Gastroesophageal sphincter (tissue), 4 donors: ENCODE measurements around the gene SATB1. TPM values are rescaled to one million over a fixed set of nuclear protein-coding genes. Genes with fewer than 3 reads are reported as not detected.
"Not testable (repeated sequence)": the region's sequence is repeated elsewhere in the genome, so short reads cannot be mapped to it uniquely, and the experiment has no call there.

Experiments
- ATAC-seq: fragments of 150-250 bp; one replicate; pipeline ENCODE4 v1.9.1; 2016; ENCODE audit warnings: mild to moderate bottlenecking, moderate library complexity
- H3K27ac ChIP-seq, 4 donors: fragments of 200-600 bp; sonication (generic) in 3 of 4; 1 replicate in 3 of 4; 2 replicates in 1 of 4; pipeline ENCODE4 v1.5.1; 2016 to 2019
- H3K27me3 ChIP-seq: fragments of 200-600 bp; sonication (generic); one replicate; pipeline ENCODE4 v1.5.1; 2019
- H3K36me3 ChIP-seq, 2 donors: fragments of 200-600 bp; sonication (generic); one replicate each; pipeline ENCODE4 v1.5.1; 2019; ENCODE audit warnings: control low read depth in 1 of 2
- H3K4me1 ChIP-seq, 3 donors: fragments of 200-600 bp; sonication (generic); 1 replicate in 2 of 3; 2 replicates in 1 of 3; pipeline ENCODE4 v1.5.1; 2016 to 2019; ENCODE audit warnings: control low read depth in 2 of 3
- H3K4me3 ChIP-seq, 2 donors: fragments of 200-600 bp; sonication (generic); one replicate each; pipeline ENCODE4 v1.5.1; 2019; ENCODE audit warnings: mild to moderate bottlenecking in 1 of 2, moderate library complexity in 1 of 2
- H3K9me3 ChIP-seq, 3 donors: fragments of 200-600 bp; sonication (generic); one replicate each; pipeline ENCODE4 v1.5.1; 2017 to 2019; ENCODE audit warnings: control low read depth in 2 of 3
- EP300 ChIP-seq: sonication (generic); formaldehyde crosslinking; IDR thresholded peaks from one replicate; pipeline ENCODE4 v1.6.1; 2017; ENCODE audit warnings: antibody characterized with exemption, mild to moderate bottlenecking
- POLR2A ChIP-seq, 2 donors: fragments of 450-650 bp; IDR thresholded peaks; one replicate each; pipeline ENCODE4 v1.6.1; 2017; ENCODE audit warnings: antibody characterized with exemption in 2 of 2, mild to moderate bottlenecking in 2 of 2, moderate library complexity in 1 of 2
- POLR2AphosphoS5 ChIP-seq: sonication (generic); formaldehyde crosslinking; IDR thresholded peaks from one replicate; pipeline ENCODE4 v1.6.1; 2017; ENCODE audit warnings: antibody characterized with exemption
- WGBS, 2 donors: methylation state at CpG; one replicate each; pipeline ENCODE4 v1.1.5; 2018; ENCODE audit warnings: low coverage in 1 of 2; 5-methylcytosine and 5-hydroxymethylcytosine counted together
- total RNA-seq, 4 donors: library from RNA; depleted of rRNA; stranded (reverse); fragments of >200 nt; gene quantifications; one replicate each; pipeline ENCODE4 v1.1.0, GENCODE V29; 2016
- TF ChIP-seq, protein P1 (sequence below), 4 experiments: fragments of 200-600 bp in 2 of 4; fragments of 450-650 bp in 2 of 4; sonication (generic) in 1 of 4; IDR thresholded peaks; one replicate each; pipeline ENCODE4 v1.5.1; 2017 to 2019; ENCODE audit warnings: antibody characterized with exemption in 4 of 4, mild to moderate bottlenecking in 2 of 4, moderate library complexity in 2 of 4

Gene SATB1
- 10 to 100 TPM; 41.5 to 61.2 (median 48.7) TPM for total RNA-seq

DNA sequence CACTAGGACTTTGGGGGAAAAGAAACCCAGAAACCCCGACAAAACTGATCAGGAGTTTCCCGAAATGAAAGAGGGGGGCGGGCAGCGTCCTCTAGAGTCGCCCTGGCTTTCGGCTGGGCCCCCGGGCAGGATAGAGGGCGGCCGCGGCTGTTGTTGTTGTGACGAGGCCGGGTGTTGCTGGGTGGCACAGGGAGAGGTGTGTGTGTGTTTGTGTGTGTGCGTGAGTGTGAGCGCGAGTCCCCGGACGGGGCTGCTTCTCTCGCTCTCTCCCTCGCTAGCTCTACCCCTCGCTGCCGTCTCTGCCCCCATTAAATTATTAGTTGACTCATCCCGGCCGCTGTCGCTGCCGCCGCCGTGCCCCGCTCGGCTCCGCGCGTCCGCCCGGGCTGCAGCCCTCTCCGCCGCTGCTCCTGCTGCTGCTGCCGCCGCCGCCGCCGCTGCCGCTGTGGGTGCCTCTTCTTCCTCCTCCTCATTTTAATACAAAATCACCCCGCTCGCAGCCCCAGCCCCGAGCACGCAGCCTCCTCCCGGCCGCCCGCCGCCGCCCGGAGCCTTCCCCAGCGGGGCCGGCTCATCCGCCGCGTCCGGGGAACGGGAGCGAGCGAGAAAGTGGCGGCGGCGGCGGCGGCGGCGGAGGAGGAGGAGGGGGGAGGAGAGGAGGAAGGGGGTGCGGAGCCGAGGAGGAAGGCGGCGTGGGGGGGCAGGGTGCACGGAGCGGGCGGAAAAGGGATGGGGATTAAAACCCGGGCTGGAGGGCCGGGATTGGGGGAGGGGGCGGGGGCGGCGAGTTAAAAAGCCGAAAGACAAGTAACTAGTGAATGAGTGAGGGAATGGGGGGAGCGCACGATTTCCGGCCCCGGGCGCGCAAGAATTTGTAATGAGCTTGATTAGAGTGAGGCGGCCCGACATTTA, at the start of gene SATB1:
TSS of gene SATB1 (minus strand) at position 611 of the 912 bp plus-strand sequence. CDS start 4,372 bp downstream, outside the sequence.
- Histone ChIP-seq H3K36me3 (peaks cover 0 to 6% of the 10 kb centered on the region in 2 donors), H3K27me3 (no peaks in the 10 kb centered on the region), H3K27ac (peak within 1 kb of the TSS; percentile 54 to 95 (median 82)), H3K4me3 (peak within 1 kb of the TSS; percentile 82 to 96), H3K4me1 (peaks cover 0 to 27% (median 4%) of the 10 kb centered on the region in 3 donors), H3K9me3 (no peaks in the 10 kb centered on the region)
- WGBS, 2 donors = 0% methylated on average over 13 to 16 of the region's 89 CpGs
- ATAC-seq = peak; percentile 83
- TF ChIP-seq POLR2A (IDR thresholded peaks at IDR 0.05) (peak; percentile 23 to 46), EP300 (no peak)

DNA sequence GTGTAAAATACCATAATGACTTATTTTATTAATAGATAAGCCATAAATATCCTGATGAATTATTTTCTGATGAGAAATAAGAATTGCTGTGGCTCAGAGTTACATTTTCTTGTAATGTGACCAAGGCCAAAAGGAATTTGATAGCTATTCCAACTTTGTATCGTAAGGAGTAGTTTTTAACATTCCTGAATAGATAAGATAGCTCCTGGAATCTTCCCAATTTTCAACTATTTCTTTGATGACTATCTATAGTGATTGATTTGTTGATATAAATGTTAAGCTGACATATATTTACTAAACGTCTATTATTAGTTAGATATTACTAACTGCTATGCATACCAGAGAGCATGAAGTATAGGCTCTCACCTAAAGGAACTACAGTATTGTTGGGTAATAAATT, 49.1 kb upstream of the SATB1 start:
- H3K36me3 ChIP-seq = no peaks in the 10 kb centered on the region
- no peak for ATAC-seq
- no peak for TF ChIP-seq EP300
- no peak for TF ChIP-seq POLR2AphosphoS5
- no peak for TF ChIP-seq POLR2A (IDR thresholded peaks at IDR 0.05)
- TF ChIP-seq, protein P1, sequence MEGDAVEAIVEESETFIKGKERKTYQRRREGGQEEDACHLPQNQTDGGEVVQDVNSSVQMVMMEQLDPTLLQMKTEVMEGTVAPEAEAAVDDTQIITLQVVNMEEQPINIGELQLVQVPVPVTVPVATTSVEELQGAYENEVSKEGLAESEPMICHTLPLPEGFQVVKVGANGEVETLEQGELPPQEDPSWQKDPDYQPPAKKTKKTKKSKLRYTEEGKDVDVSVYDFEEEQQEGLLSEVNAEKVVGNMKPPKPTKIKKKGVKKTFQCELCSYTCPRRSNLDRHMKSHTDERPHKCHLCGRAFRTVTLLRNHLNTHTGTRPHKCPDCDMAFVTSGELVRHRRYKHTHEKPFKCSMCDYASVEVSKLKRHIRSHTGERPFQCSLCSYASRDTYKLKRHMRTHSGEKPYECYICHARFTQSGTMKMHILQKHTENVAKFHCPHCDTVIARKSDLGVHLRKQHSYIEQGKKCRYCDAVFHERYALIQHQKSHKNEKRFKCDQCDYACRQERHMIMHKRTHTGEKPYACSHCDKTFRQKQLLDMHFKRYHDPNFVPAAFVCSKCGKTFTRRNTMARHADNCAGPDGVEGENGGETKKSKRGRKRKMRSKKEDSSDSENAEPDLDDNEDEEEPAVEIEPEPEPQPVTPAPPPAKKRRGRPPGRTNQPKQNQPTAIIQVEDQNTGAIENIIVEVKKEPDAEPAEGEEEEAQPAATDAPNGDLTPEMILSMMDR (IDR thresholded peaks at IDR 0.05) = no peak

DNA sequence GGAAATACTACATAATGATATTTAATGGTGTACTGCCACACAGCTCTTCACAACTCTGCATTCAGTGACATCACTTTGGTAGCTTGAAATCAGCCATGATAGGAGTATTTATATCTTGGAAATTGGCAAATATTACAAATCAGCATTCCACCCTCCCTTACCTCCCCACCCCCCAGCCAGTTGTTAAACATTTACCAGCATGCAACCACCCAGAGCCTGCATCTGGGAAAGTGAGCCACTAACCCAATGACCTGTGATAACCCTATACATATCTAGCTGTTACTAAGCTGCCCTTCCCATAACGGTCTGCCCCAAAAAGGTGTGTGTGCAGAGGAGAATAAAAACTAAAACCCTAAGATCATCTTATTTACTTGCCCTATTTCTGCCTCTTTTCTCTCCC, 44.6 kb upstream of the SATB1 start:
- TF ChIP-seq POLR2AphosphoS5 = no peak
- TF ChIP-seq, protein P1 (IDR thresholded peaks at IDR 0.05) = no peak
- no peak for TF ChIP-seq POLR2A (IDR thresholded peaks at IDR 0.05)
- TF ChIP-seq EP300 = no peak
- WGBS, 2 donors = 46% methylated on average over 1 of the region's 1 CpG; no CpG with 5 or more reads in 1 of the 2 donors

More for the DNA sequence above, 49.1 kb upstream of the SATB1 start:
- WGBS, 2 donors = 46 to 78% methylated on average over 2 of the region's 2 CpGs
- H3K27ac ChIP-seq = no peak overlapping the region
- no peaks in the 10 kb centered on the region for H3K4me1 ChIP-seq
- H3K27me3 ChIP-seq = no peaks in the 10 kb centered on the region
- H3K4me3 ChIP-seq = no peak overlapping the region
- H3K9me3 ChIP-seq = no peaks in the 10 kb centered on the region

DNA sequence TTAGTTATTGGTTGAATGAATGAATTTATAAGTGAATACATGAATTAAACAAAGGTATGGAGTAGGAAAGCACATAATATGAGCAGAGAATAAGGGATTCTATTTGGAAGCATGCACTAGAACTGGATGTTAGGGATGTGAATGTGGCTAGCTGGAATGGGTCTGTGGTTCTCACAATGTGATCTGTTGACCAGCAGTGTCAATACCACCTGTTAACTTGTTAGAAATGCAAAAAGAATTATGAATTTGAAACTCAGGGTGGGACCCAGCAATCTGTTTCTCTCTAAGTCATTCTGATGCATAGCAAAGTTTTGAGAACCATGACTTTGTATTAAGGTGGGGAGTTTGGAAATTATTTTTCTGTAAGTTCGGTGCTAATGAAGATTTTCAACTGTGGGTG, 41.0 kb upstream of the SATB1 start:
- Histone ChIP-seq H3K27me3 (no peaks in the 10 kb centered on the region), H3K4me1 (no peaks in the 10 kb centered on the region), H3K27ac (no peak overlapping the region), H3K9me3 (peaks cover 0 to 13% (median 0%) of the 10 kb centered on the region in 3 donors), H3K36me3 (no peaks in the 10 kb centered on the region), H3K4me3 (no peak overlapping the region)
- no peak for ATAC-seq
- TF ChIP-seq, protein P1 (IDR thresholded peaks at IDR 0.05) = no peak
- TF ChIP-seq EP300 (no peak), POLR2AphosphoS5 (no peak), POLR2A (IDR thresholded peaks at IDR 0.05) (no peak)
- WGBS, 2 donors = 92 to 100% methylated on average over 1 of the region's 1 CpG

More for the DNA sequence above, 44.6 kb upstream of the SATB1 start:
- no peak for ATAC-seq
- Histone ChIP-seq H3K4me3 (no peak overlapping the region), H3K4me1 (no peaks in the 10 kb centered on the region), H3K9me3 (no peaks in the 10 kb centered on the region), H3K27ac (no peak overlapping the region), H3K27me3 (no peaks in the 10 kb centered on the region), H3K36me3 (no peaks in the 10 kb centered on the region)

DNA sequence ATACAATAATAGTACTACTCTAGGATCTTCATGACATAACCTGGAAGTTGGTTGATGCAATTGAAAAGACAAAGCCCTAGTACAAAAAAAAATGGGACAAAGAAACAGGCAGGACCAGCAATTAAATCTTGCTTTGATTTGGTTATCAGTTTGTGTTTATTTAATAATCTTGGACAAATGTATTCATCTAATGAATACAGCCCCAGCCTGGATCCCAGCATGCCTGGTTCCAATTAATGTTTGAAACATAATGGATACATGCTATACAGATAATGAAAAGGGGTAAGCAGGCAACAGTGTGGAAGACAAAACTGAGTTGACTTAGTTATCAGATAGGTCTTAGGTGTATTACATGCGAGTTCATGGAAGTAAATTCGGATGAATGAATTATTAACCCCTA, 29.6 kb upstream of the SATB1 start:
- Histone ChIP-seq H3K27me3 (no peaks in the 10 kb centered on the region), H3K4me3 (no peak overlapping the region), H3K4me1 (no peaks in the 10 kb centered on the region), H3K27ac (no peak overlapping the region), H3K36me3 (no peaks in the 10 kb centered on the region), H3K9me3 (peaks cover 0 to under 1% (median 0%) of the 10 kb centered on the region in 3 donors)
- WGBS, 2 donors = 90 to 100% methylated on average over 2 of the region's 2 CpGs
- TF ChIP-seq EP300 (no peak), POLR2AphosphoS5 (no peak), POLR2A (IDR thresholded peaks at IDR 0.05) (no peak)
- TF ChIP-seq, protein P1 (IDR thresholded peaks at IDR 0.05) = no peak
- no peak for ATAC-seq

DNA sequence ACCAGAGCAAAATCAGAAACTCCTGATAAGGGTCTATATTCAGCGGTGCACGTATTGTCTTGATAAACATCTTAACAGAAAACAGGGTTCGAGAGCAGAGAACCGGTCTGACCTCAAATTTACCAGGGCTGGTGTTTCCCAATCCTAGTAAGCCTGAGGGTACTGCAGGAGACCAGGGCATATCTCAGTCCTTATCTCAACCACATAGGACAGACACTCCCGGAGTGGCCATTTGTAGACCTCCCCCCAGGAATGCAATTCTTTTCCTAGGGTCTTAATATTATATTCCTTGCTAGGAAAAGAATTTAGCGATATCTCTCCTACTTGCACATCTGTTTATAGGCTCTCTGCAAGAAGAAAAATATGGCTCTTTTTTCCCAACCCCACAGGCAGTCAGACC, 24.5 kb upstream of the SATB1 start:
- not testable (repeated sequence) for ATAC-seq, H3K27me3 ChIP-seq, H3K9me3 ChIP-seq, H3K36me3 ChIP-seq, H3K27ac ChIP-seq, H3K4me3 ChIP-seq
- peaks cover 3 to 17% (median 9%) of the 10 kb centered on the region in 3 donors for H3K4me1 ChIP-seq
- WGBS, 2 donors = 94 to 96% methylated on average over 4 of the region's 6 CpGs
